Loucy (cell line): ENCODE data around the gene NCOA6.
"Not testable (repeated sequence)": the region's sequence is repeated elsewhere in the genome, so short reads cannot be mapped to it uniquely, and the experiment has no call there.

Experiments used
- EZH2phosphoT487 ChIP-seq: fragments of 200-600 bp; IDR thresholded peaks from 2 replicates; pipeline ENCODE4 v1.6.1; 2018; ENCODE audit warnings: antibody characterized with exemption, mild to moderate bottlenecking, moderate library complexity, borderline replicate concordance
- TF ChIP-seq, protein P1 (sequence below): fragments of 200-600 bp; sonication (generic); conservative IDR thresholded peaks from 2 replicates; pipeline ENCODE4 v1.5.1; 2014; ENCODE audit warnings: mild to moderate bottlenecking, antibody characterized with exemption, low read length

DNA sequence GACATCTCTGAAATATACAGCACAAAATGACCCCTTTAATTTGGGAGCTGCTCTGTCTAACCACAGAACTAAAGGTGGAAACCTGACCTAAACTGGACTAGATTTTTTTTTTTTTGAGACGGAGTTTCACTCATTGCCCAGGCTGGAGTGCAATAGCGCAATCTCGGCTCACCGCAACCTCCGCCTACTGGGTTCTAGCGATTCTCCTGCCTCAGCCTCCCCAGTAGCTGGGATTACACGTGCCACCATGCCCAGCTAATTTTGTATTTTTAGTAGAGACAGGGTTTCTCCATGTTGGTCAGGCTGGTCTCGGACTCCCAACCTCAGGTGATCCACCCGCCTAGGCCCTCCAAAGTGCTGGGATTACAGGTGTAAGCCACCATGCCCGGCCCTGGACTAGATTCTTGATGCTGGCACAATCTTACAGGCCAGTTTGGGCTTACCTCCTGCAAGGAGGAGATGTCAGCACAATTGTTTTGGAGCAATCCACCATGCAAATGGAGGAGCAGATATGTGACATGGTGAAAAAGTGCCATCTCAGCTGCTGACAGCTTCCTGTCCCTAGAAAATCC, 111.4 kb downstream of the NCOA6 start:
- TF ChIP-seq, protein P1, sequence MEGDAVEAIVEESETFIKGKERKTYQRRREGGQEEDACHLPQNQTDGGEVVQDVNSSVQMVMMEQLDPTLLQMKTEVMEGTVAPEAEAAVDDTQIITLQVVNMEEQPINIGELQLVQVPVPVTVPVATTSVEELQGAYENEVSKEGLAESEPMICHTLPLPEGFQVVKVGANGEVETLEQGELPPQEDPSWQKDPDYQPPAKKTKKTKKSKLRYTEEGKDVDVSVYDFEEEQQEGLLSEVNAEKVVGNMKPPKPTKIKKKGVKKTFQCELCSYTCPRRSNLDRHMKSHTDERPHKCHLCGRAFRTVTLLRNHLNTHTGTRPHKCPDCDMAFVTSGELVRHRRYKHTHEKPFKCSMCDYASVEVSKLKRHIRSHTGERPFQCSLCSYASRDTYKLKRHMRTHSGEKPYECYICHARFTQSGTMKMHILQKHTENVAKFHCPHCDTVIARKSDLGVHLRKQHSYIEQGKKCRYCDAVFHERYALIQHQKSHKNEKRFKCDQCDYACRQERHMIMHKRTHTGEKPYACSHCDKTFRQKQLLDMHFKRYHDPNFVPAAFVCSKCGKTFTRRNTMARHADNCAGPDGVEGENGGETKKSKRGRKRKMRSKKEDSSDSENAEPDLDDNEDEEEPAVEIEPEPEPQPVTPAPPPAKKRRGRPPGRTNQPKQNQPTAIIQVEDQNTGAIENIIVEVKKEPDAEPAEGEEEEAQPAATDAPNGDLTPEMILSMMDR, result not testable (repeated sequence)
- TF ChIP-seq EZH2phosphoT487, result not testable (repeated sequence)
